ENCODE results near the gene WDR86. TPM values are rescaled to one million over a fixed set of nuclear protein-coding genes. Genes with fewer than 3 reads are reported as not detected.

The WDR86 gene
- total RNA-seq, 1 experiment from 2014 or later = not detected

- ATAC-seq (no peak), DNase-seq (ENCODE audit: low read depth, low spot score) (no peak)
- Histone ChIP-seq H3K4me1 (ENCODE audit: control insufficient read depth in 1 of 2, insufficient read depth in 2 of 2, low read length in 2 of 2) (peaks cover 0 to 14% of the 10 kb centered on the region in 2 experiments; a peak in 2 of 4 replicates), H2AFZ (ENCODE audit: low read depth, low read length, poor library complexity, severe bottlenecking) (no peak overlapping the region), H3K79me2 (ENCODE audit: insufficient read depth, low read length) (no peaks in the 10 kb centered on the region), H3K27ac (ENCODE audit: low read depth, low read length) (no peak overlapping the region), H3K4me3 (replicated peaks in 1 of 2; ENCODE audit: low read depth in 1 of 2, low read length in 2 of 2) (no peak overlapping the region), H3K27me3 (ENCODE audit: insufficient read depth, low read length) (no peaks in the 10 kb centered on the region), H4K20me1 (ENCODE audit: insufficient read depth) (no peaks in the 10 kb centered on the region), H3K36me3 (ENCODE audit: control insufficient read depth in 1 of 2, insufficient read depth in 2 of 2, low read length in 2 of 2) (no peaks in the 10 kb centered on the region), H3K9ac (ENCODE audit: low read length) (no peak overlapping the region), H3K4me2 (ENCODE audit: low read length) (no peak overlapping the region), H3K9me3 (ENCODE audit: control insufficient read depth in 1 of 2, insufficient read depth in 1 of 2, low read depth in 1 of 2, low read length in 2 of 2) (no peaks in the 10 kb centered on the region), H3K9me2 (ENCODE audit: insufficient read depth) (no peaks in the 10 kb centered on the region)
- BruUV-seq (replicated peaks) = no TSS peak
- POLR2A ChIA-PET = no interaction called here
- RAD21 ChIA-PET (ENCODE audit: low non-redundant PET in 1 of 2, low total read pairs in 2 of 2, uncharacterized antibody in 2 of 2, unreplicated experiment in 2 of 2) = no interaction called here
- intact Hi-C loops (cut with micrococcal nuclease) = no loop called here
- CTCF ChIA-PET = no interaction called here
- no peak for TF ChIP-seq MAX (IDR thresholded peaks at IDR 0.05)
- no peak for TF ChIP-seq SIN3A (IDR thresholded peaks at IDR 0.05; ENCODE audit: low read depth)
- no peak for TF ChIP-seq RAD21 (IDR thresholded peaks at IDR 0.05; ENCODE audit: low read depth)
- TF ChIP-seq EGR1 (IDR thresholded peaks at IDR 0.05; ENCODE audit: low read depth) = no peak
- TF ChIP-seq FOSL1 (IDR thresholded peaks at IDR 0.05; ENCODE audit: low read depth) = no peak
- TF ChIP-seq ATF3 (IDR thresholded peaks at IDR 0.05) = no peak
- TF ChIP-seq, protein P1, sequence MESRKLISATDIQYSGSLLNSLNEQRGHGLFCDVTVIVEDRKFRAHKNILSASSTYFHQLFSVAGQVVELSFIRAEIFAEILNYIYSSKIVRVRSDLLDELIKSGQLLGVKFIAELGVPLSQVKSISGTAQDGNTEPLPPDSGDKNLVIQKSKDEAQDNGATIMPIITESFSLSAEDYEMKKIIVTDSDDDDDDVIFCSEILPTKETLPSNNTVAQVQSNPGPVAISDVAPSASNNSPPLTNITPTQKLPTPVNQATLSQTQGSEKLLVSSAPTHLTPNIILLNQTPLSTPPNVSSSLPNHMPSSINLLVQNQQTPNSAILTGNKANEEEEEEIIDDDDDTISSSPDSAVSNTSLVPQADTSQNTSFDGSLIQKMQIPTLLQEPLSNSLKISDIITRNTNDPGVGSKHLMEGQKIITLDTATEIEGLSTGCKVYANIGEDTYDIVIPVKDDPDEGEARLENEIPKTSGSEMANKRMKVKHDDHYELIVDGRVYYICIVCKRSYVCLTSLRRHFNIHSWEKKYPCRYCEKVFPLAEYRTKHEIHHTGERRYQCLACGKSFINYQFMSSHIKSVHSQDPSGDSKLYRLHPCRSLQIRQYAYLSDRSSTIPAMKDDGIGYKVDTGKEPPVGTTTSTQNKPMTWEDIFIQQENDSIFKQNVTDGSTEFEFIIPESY (IDR thresholded peaks at IDR 0.05; ENCODE audit: extremely low read depth, insufficient replicate concordance, low read length) = no peak
- no peak for TF ChIP-seq EZH2 (IDR thresholded peaks at IDR 0.05)
- TF ChIP-seq CEBPB (IDR thresholded peaks at IDR 0.05; ENCODE audit: low read depth) = no peak
- TF ChIP-seq, protein P2, sequence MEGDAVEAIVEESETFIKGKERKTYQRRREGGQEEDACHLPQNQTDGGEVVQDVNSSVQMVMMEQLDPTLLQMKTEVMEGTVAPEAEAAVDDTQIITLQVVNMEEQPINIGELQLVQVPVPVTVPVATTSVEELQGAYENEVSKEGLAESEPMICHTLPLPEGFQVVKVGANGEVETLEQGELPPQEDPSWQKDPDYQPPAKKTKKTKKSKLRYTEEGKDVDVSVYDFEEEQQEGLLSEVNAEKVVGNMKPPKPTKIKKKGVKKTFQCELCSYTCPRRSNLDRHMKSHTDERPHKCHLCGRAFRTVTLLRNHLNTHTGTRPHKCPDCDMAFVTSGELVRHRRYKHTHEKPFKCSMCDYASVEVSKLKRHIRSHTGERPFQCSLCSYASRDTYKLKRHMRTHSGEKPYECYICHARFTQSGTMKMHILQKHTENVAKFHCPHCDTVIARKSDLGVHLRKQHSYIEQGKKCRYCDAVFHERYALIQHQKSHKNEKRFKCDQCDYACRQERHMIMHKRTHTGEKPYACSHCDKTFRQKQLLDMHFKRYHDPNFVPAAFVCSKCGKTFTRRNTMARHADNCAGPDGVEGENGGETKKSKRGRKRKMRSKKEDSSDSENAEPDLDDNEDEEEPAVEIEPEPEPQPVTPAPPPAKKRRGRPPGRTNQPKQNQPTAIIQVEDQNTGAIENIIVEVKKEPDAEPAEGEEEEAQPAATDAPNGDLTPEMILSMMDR (IDR thresholded peaks at IDR 0.05 in 2 of 3, conservative IDR thresholded peaks at IDR 0.05 in 1 of 3; ENCODE audit: borderline replicate concordance in 1 of 3, insufficient read depth in 1 of 3, low read depth in 2 of 3, low read length in 2 of 3) = no peak
- no peak for TF ChIP-seq YY1 (IDR thresholded peaks at IDR 0.05; ENCODE audit: extremely low read depth, insufficient replicate concordance, low read depth, low read length)
- TF ChIP-seq ZFX (IDR thresholded peaks at IDR 0.05) = no peak
- TF ChIP-seq POLR2AphosphoS5 (IDR thresholded peaks at IDR 0.05; ENCODE audit: low read depth, low read length) = no peak
- no peak for TF ChIP-seq SP1 (IDR thresholded peaks at IDR 0.05; ENCODE audit: low read depth)
Measured at GRCh38 chr7:151395036-151395367, 14.8 kb downstream of the WDR86 start.

Data from HCT116 (cell line).